Prostate gland (tissue), 2 donors: ENCODE measurements around the gene OSBPL8. TPM values are rescaled to one million over a fixed set of nuclear protein-coding genes. Genes with fewer than 3 reads are reported as not detected.

ENCODE experiments used
- DNase-seq: peaks from one replicate; pipeline ENCODE4 v3.0.0-alpha.2; 2019; ENCODE audit warnings: low spot score
- H3K27ac ChIP-seq, 2 donors: fragments of 200-600 bp; sonication (generic); 2 replicates each; pipeline ENCODE4 v1.5.1; 2017 to 2019
- H3K27me3 ChIP-seq: fragments of 200-600 bp; sonication (generic); replicated peaks from 2 replicates; pipeline ENCODE4 v1.5.1; 2019; ENCODE audit not compliant: insufficient read depth
- H3K36me3 ChIP-seq, 2 donors: fragments of 200-600 bp; sonication (generic); 1 replicate in 1 of 2; 2 replicates in 1 of 2; pipeline versions ENCODE4 v1.5.1 to v1.8.1; 2017 to 2019
- H3K4me1 ChIP-seq: fragments of 200-600 bp; sonication (generic); replicated peaks from 2 replicates; pipeline ENCODE4 v1.5.1; 2019
- H3K4me3 ChIP-seq, 2 donors: fragments of 200-600 bp; sonication (generic); 2 replicates each; pipeline ENCODE4 v1.5.1; 2017 to 2019
- H3K9me3 ChIP-seq: fragments of 200-600 bp; sonication (generic); 2 replicates; pipeline ENCODE4 v1.5.1; 2017
- POLR2A ChIP-seq: fragments of 450-650 bp; IDR thresholded peaks from one replicate; pipeline ENCODE4 v1.6.1; 2016; ENCODE audit warnings: antibody characterized with exemption, mild to moderate bottlenecking
- POLR2AphosphoS5 ChIP-seq: sonication (generic); formaldehyde crosslinking; IDR thresholded peaks from one replicate; pipeline ENCODE4 v1.6.1; 2017; ENCODE audit warnings: antibody characterized with exemption
- WGBS: methylation state at CpG from one replicate; pipeline ENCODE4 v1.1.5; 2018; 5-methylcytosine and 5-hydroxymethylcytosine counted together
- intact Hi-C: fragments of 100-400 bp; cut with DNase I; formaldehyde crosslinking; loops from one replicate; pipeline ENCODE4 v1.14.2; 2022
- total RNA-seq, 2 donors: library from RNA; depleted of rRNA; stranded (reverse); fragments of >200 nt; gene quantifications; one replicate each; pipeline ENCODE4 v1.1.0, GENCODE V29; 2016
- TF ChIP-seq, protein P1 (sequence below), 4 experiments: fragments of 200-600 bp in 2 of 4; fragments of 450-650 bp in 2 of 4; sonication (generic) in 2 of 4; IDR thresholded peaks; 1 replicate in 3 of 4; 2 replicates in 1 of 4; pipeline ENCODE4 v1.5.1; 2016 to 2019; ENCODE audit warnings: antibody characterized with exemption in 4 of 4, mild to moderate bottlenecking in 2 of 4, moderate library complexity in 2 of 4

Gene OSBPL8
- total RNA-seq, 2 donors from 2014 or later = 50.6 to 54.2 TPM

GRCh38 chr12:76530516-76530915, 29.1 kb downstream of the OSBPL8 start:
- intact Hi-C loops = no loop called here
- WGBS = 96% methylated on average over 1 of the region's 1 CpG

DNA sequence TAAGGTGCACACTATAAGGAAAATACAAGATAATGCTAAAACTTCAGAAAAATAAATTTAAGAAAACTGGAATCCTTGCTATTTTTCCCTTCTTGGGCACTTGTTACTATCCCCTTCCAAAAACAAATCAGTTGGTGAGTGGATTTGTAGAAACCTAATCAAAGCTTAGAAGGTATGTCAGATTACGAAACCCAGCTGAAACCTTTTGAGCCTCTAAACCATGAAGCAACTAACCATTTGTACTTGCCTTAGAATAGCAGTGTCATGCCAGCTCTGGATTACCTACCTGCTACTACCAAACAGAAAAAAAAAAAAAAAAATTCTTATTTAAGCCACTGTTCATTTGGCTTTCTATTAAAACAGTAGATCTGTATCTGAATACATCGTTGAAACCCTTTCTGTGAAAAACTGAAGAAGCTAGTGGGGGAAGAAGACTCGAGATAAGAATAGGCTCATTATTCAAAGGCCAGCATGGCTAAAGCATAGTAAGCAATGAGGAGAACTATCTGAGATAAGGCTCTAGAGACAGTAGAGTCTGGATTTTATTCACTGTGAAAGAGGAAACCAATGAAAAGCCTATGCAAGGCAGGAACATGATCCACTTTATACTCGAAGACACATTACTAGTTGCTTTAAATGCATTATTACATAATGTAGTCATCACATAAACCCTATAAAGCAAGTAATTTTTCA, 30.2 kb downstream of the OSBPL8 start:
- H3K27me3 ChIP-seq = no peaks in the 10 kb centered on the region
- H3K4me1 ChIP-seq = no peaks in the 10 kb centered on the region
- no peaks in the 10 kb centered on the region for H3K9me3 ChIP-seq
- no peak for DNase-seq
- H3K36me3 ChIP-seq = no peaks in the 10 kb centered on the region
- WGBS = 79% methylated on average over 4 of the region's 4 CpGs
- no peak overlapping the region for H3K4me3 ChIP-seq
- TF ChIP-seq, protein P1, sequence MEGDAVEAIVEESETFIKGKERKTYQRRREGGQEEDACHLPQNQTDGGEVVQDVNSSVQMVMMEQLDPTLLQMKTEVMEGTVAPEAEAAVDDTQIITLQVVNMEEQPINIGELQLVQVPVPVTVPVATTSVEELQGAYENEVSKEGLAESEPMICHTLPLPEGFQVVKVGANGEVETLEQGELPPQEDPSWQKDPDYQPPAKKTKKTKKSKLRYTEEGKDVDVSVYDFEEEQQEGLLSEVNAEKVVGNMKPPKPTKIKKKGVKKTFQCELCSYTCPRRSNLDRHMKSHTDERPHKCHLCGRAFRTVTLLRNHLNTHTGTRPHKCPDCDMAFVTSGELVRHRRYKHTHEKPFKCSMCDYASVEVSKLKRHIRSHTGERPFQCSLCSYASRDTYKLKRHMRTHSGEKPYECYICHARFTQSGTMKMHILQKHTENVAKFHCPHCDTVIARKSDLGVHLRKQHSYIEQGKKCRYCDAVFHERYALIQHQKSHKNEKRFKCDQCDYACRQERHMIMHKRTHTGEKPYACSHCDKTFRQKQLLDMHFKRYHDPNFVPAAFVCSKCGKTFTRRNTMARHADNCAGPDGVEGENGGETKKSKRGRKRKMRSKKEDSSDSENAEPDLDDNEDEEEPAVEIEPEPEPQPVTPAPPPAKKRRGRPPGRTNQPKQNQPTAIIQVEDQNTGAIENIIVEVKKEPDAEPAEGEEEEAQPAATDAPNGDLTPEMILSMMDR (IDR thresholded peaks at IDR 0.05) = no peak
- no peak for TF ChIP-seq POLR2A
- TF ChIP-seq POLR2AphosphoS5 = no peak
- intact Hi-C loops = no loop called here
- H3K27ac ChIP-seq = no peak overlapping the region

More at GRCh38 chr12:76530516-76530915, 29.1 kb downstream of the OSBPL8 start:
- no peak for DNase-seq
- no peaks in the 10 kb centered on the region for H3K36me3 ChIP-seq
- no peak overlapping the region for H3K27ac ChIP-seq
- no peaks in the 10 kb centered on the region for H3K27me3 ChIP-seq
- no peaks in the 10 kb centered on the region for H3K4me1 ChIP-seq
- no peaks in the 10 kb centered on the region for H3K9me3 ChIP-seq
- TF ChIP-seq, protein P1 (IDR thresholded peaks at IDR 0.05) = no peak
- no peak for TF ChIP-seq POLR2AphosphoS5
- TF ChIP-seq POLR2A = no peak
- no peak overlapping the region for H3K4me3 ChIP-seq

GRCh38 chr12:76523408-76523807, 36.2 kb downstream of the OSBPL8 start:
- H3K4me3 ChIP-seq = no peak overlapping the region
- no peak overlapping the region for H3K27ac ChIP-seq
- no peaks in the 10 kb centered on the region for H3K4me1 ChIP-seq
- no peaks in the 10 kb centered on the region for H3K27me3 ChIP-seq
- TF ChIP-seq, protein P1 (IDR thresholded peaks at IDR 0.05) = no peak
- no peak for TF ChIP-seq POLR2A
- no peak for TF ChIP-seq POLR2AphosphoS5
- DNase-seq = no peak
- H3K9me3 ChIP-seq = no peaks in the 10 kb centered on the region
- no peaks in the 10 kb centered on the region for H3K36me3 ChIP-seq
- intact Hi-C loops = no loop called here

DNA sequence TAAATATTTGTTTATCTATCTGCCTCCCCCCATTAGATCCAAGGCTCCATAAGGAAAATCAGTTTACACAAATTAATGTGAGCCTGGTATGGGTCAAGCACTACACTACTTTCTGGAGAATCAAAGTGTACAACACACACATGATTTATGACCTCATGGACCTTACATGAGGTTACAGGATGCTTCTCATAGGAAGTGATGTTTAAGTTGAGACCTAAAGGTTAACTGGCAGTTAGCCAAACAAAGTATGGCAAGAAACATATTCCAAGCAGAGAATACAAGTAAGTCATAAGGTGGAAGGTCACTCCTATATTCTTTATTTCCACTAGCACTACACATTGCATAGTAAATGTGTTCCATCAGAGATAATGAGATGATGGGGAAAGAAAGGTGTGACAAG, 39.2 kb downstream of the OSBPL8 start:
- H3K27me3 ChIP-seq = no peaks in the 10 kb centered on the region
- H3K27ac ChIP-seq = no peak overlapping the region
- TF ChIP-seq POLR2AphosphoS5 (no peak), POLR2A (no peak)
- TF ChIP-seq, protein P1 (IDR thresholded peaks at IDR 0.05) = no peak
- no peaks in the 10 kb centered on the region for H3K36me3 ChIP-seq
- H3K4me3 ChIP-seq = no peak overlapping the region
- DNase-seq = no peak
- intact Hi-C loops = no loop called here
- no peaks in the 10 kb centered on the region for H3K4me1 ChIP-seq
- H3K9me3 ChIP-seq = no peaks in the 10 kb centered on the region

DNA sequence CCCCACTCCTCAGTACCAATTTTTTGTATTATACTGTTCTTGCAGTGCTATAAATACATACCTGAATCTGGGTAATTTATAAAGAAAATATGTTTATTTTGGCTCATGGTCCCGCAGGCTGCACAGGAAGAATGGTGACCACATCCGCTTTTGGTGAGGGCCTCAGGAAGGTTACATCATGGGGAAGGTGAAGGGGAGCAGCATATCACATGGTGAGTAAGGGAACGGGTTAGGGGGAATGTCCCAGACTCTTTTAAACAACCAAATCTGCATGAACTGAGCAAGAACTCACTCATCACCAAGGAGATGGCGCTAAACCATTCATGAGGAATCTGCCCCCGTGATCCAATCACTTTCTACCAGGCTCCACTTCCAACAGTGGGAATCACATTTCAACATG, 40.0 kb downstream of the OSBPL8 start:
- no peak overlapping the region for H3K4me3 ChIP-seq
- H3K27ac ChIP-seq = no peak overlapping the region
- no peaks in the 10 kb centered on the region for H3K27me3 ChIP-seq
- DNase-seq = no peak
- 87% methylated on average over 5 of the region's 5 CpGs for WGBS
- intact Hi-C loops = no loop called here
- no peak for TF ChIP-seq POLR2A
- no peak for TF ChIP-seq POLR2AphosphoS5
- TF ChIP-seq, protein P1 (IDR thresholded peaks at IDR 0.05) = no peak
- no peaks in the 10 kb centered on the region for H3K36me3 ChIP-seq
- no peaks in the 10 kb centered on the region for H3K4me1 ChIP-seq
- no peaks in the 10 kb centered on the region for H3K9me3 ChIP-seq
